Fibroblast of lung (primary cell): ENCODE data around the gene CASP4. TPM values are rescaled to one million over a fixed set of nuclear protein-coding genes. Genes with fewer than 3 reads are reported as not detected.
A peak's percentile ranks its signal among the peaks of the same experiment; 100 is the strongest.

Experiments
- DNase-seq, 2 donors: peaks; one replicate each; pipeline versions ENCODE4 v3.0.0 to v3.0.0-alpha.2; 2010; ENCODE audit warnings: low read depth in 2 of 2
- H2AFZ ChIP-seq: 2 replicates; pipeline ENCODE4 v1.5.1; 2012; ENCODE audit warnings: low read length, control low read depth, inconsistent platforms
- H3K27ac ChIP-seq: 2 replicates; pipeline ENCODE4 v1.5.1; 2011; ENCODE audit warnings: low read length, control low read depth; ENCODE audit not compliant: insufficient read depth
- H3K27me3 ChIP-seq: 2 replicates; pipeline ENCODE4 v1.5.1; 2011; ENCODE audit warnings: mild to moderate bottlenecking, low read length; ENCODE audit not compliant: control insufficient read depth, insufficient read depth
- H3K36me3 ChIP-seq: 2 replicates; pipeline ENCODE4 v1.5.1; 2011; ENCODE audit warnings: low read length; ENCODE audit not compliant: control insufficient read depth, insufficient read depth
- H3K4me1 ChIP-seq: 2 replicates; pipeline ENCODE4 v1.5.1; 2011; ENCODE audit warnings: low read length; ENCODE audit not compliant: control insufficient read depth, insufficient read depth; ENCODE audit errors: extremely low read depth
- H3K4me2 ChIP-seq: 2 replicates; pipeline ENCODE4 v1.5.1; 2011; ENCODE audit warnings: low read length, control low read depth; ENCODE audit not compliant: insufficient read depth; ENCODE audit errors: extremely low read depth
- H3K4me3 ChIP-seq, 4 experiments: fragments of 200-600 bp in 1 of 4; sonication (generic) in 1 of 4; replicated peaks in 1 of 4; 2 replicates each; pipeline ENCODE4 v1.5.1; 2011 to 2016; ENCODE audit warnings: low read length in 4 of 4, low read depth in 3 of 4, mild to moderate bottlenecking in 3 of 4, control low read depth in 2 of 4, inconsistent platforms in 1 of 4, mixed read lengths in 1 of 4; ENCODE audit not compliant: insufficient read depth in 1 of 4; ENCODE audit errors: control extremely low read depth in 1 of 4
- H3K79me2 ChIP-seq: 2 replicates; pipeline ENCODE4 v1.5.1; 2012; ENCODE audit warnings: mild to moderate bottlenecking, low read length, inconsistent platforms; ENCODE audit not compliant: control insufficient read depth, insufficient read depth
- H3K9ac ChIP-seq: 2 replicates; pipeline ENCODE4 v1.5.1; 2011; ENCODE audit warnings: mild to moderate bottlenecking, low read length, control low read depth; ENCODE audit not compliant: insufficient read depth
- H3K9me3 ChIP-seq: 2 replicates; pipeline ENCODE4 v1.5.1; 2012; ENCODE audit warnings: low read depth, low read length; ENCODE audit not compliant: control insufficient read depth, insufficient read depth
- H4K20me1 ChIP-seq: 2 replicates; pipeline ENCODE4 v1.5.1; 2011; ENCODE audit warnings: low read length; ENCODE audit not compliant: control insufficient read depth, insufficient read depth; ENCODE audit errors: extremely low read depth
- CTCF ChIP-seq, 2 donors: IDR thresholded peaks in 1 of 2; conservative IDR thresholded peaks in 1 of 2; 1 replicate in 1 of 2; 2 replicates in 1 of 2; pipeline ENCODE4 v1.5.1; 2011 to 2012; ENCODE audit warnings: low read length in 2 of 2, control low read depth in 1 of 2, inconsistent platforms in 1 of 2, low read depth in 1 of 2, mild to moderate bottlenecking in 1 of 2
- EZH2 ChIP-seq: IDR thresholded peaks from 2 replicates; pipeline ENCODE4 v1.5.1; 2012; ENCODE audit warnings: low read length, control low read depth, mild to moderate bottlenecking; ENCODE audit errors: missing control alignments
- polyA plus RNA-seq, 2 donors: library from polyadenylated mRNA; depleted of rRNA in 1 of 2; stranded (reverse) in 1 of 2; unstranded in 1 of 2; fragments of >200 nt; gene quantifications; 2 replicates each; pipeline ENCODE4 v1.2.1, GENCODE V29; 2011 to 2012; ENCODE audit warnings: missing spikeins in 1 of 2
- total RNA-seq: library from RNA; depleted of rRNA; stranded (reverse); fragments of >200 nt; gene quantifications from 2 replicates; pipeline ENCODE4 v1.2.1, GENCODE V29; 2014

CASP4 gene
- total and polyA plus RNA-seq, 2 donors (not counting 1 experiment from before 2014, with no cell fraction given) = 196 to 204 TPM

- Histone ChIP-seq H3K4me2 (peak overlapping the region; percentile 89), H3K9ac (peak overlapping the region; percentile 63), H3K27ac (peak overlapping the region; percentile 88), H3K4me3 (peak overlapping the region; percentile 39 to 90 (median 58)), H2AFZ (no peak overlapping the region), H4K20me1 (no peaks in the 10 kb centered on the region), H3K27me3 (no peaks in the 10 kb centered on the region), H3K9me3 (no peaks in the 10 kb centered on the region), H3K4me1 (peaks cover 2% of the 10 kb centered on the region), H3K36me3 (no peaks in the 10 kb centered on the region), H3K79me2 (peaks cover 44% of the 10 kb centered on the region)
- peak in 1 of 2 donors; percentile 37 for DNase-seq
- no peak for TF ChIP-seq EZH2
- TF ChIP-seq CTCF (conservative IDR thresholded peaks at IDR 0.05 in 1 of 2, IDR thresholded peaks at IDR 0.05 in 1 of 2; ENCODE audit: low read depth in 1 of 2, low read length in 2 of 2) = no peak
Measured at GRCh38 chr11:104967534-104968354, 630 bp downstream of the CASP4 start.

- Histone ChIP-seq H4K20me1 (no peaks in the 10 kb centered on the region), H3K9me3 (no peaks in the 10 kb centered on the region), H3K27me3 (no peaks in the 10 kb centered on the region), H3K36me3 (no peaks in the 10 kb centered on the region), H3K4me1 (peaks cover 2% of the 10 kb centered on the region), H2AFZ (no peak overlapping the region), H3K4me2 (peak overlapping the region; percentile 89), H3K27ac (no peak overlapping the region), H3K79me2 (peaks cover 59% of the 10 kb centered on the region), H3K9ac (no peak overlapping the region), H3K4me3 (peak overlapping the region in 2 of 4 experiments; percentile 68 to 90)
- DNase-seq = no peak
- no peak for TF ChIP-seq CTCF (conservative IDR thresholded peaks at IDR 0.05 in 1 of 2, IDR thresholded peaks at IDR 0.05 in 1 of 2; ENCODE audit: low read depth in 1 of 2, low read length in 2 of 2)
- no peak for TF ChIP-seq EZH2
Measured at GRCh38 chr11:104965735-104966134, 2.6 kb downstream of the CASP4 start.

- H4K20me1 ChIP-seq = no peaks in the 10 kb centered on the region
Measured at GRCh38 chr11:104964247-104964646, 4.1 kb downstream of the CASP4 start.

More at GRCh38 chr11:104964247-104964646, 4.1 kb downstream of the CASP4 start:
- Histone ChIP-seq H3K27ac (no peak overlapping the region), H3K36me3 (no peaks in the 10 kb centered on the region), H3K27me3 (no peaks in the 10 kb centered on the region), H3K4me2 (no peak overlapping the region), H3K9me3 (no peaks in the 10 kb centered on the region), H3K79me2 (peaks cover 69% of the 10 kb centered on the region), H3K4me1 (no peaks in the 10 kb centered on the region), H3K9ac (no peak overlapping the region), H3K4me3 (no peak overlapping the region), H2AFZ (no peak overlapping the region)
- TF ChIP-seq CTCF (conservative IDR thresholded peaks at IDR 0.05 in 1 of 2, IDR thresholded peaks at IDR 0.05 in 1 of 2; ENCODE audit: low read depth in 1 of 2, low read length in 2 of 2) = no peak
- no peak for TF ChIP-seq EZH2
- DNase-seq = no peak
